Activated effector memory CD4-positive, alpha-beta T cell treated with Interleukin-2 at 50 U/mL for 16 hours (primary cell): ENCODE data around the gene ATPAF1.

Experiments used
- DNase-seq: peaks from one replicate; pipeline ENCODE4 v3.0.0-alpha.2; 2020

ATPAF1 gene

DNA sequence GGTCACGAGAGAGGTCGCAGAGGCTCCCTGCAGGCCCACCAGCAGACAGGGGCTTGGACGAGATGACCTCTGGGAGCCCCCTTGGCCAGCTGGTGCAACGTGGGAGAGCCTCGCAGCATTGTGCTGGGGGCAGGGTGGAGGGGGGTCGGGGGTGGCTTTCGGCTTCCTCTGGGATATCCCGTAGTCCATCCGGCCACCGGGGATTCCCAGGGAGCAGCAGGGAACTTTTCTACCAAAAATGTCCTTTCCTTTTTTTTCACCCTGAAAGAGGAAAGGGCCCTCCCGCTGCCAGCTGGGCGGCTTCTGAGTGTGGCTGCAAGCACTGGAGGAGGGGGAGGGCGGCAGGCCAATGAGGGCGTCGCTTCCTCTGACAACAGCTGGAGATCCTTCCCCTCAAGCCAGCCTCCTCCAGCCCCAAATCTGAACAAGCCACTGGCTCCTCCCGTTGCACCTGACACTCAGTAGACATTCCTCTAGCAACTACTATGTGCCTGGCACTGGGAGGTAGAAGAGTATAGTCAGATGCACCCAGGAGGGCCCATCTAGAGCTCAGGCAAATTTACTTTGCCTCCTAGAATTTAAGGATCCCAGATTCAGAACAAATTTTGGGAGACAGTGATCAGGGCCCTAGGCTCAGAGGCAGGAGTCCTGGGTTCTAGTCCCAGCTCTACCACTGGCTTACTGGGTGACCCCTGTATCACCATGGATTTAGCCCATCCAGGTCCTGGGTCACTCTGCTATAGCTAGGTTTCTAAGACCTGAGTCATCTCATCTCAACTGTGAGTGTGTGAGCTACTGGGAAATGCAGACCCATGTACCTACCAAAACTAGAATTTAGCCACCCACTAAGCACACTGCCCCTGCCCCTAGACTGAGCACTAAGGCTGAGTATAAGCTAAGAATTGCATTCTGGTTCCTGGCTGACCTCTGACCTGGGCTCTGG is 54.2 kb downstream of the ATPAF1 start:
- peak; percentile 24 for DNase-seq

DNA sequence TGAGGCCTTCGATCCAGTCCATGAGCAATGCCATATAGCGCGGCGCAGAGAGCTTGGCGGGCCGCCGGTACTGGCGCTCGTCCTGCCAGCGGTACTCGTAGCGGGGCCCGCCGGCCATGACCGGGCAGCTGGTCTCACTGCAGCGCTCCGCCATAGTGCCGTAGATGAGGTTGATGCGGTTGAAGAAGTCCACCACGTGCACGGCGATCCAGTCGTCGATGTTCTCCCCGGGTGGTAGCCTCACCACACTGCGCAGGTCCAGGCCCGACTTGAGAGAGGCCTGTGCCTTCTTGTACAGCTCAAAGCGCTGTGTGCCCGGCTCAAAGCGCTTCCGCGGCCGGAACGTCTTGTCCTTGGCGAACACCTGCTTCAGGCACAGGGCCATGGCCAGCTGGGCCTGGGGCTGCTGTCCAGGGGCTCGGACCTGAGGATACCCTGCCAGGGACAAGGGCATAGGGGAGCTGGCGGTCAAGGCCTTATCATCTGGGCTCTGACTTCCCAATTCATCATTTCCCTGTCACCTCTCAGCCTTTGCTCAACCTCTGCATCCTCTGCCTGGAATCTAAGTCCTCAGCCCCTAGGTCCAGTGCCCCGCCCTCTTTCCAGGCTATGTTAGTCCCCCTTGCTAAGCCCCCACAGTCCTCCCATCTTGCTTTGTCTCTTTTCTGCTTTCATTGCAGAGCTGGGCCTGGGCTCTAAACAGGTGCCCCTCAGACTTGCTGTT is 55.1 kb downstream of the ATPAF1 start:
- DNase-seq = no peak

DNA sequence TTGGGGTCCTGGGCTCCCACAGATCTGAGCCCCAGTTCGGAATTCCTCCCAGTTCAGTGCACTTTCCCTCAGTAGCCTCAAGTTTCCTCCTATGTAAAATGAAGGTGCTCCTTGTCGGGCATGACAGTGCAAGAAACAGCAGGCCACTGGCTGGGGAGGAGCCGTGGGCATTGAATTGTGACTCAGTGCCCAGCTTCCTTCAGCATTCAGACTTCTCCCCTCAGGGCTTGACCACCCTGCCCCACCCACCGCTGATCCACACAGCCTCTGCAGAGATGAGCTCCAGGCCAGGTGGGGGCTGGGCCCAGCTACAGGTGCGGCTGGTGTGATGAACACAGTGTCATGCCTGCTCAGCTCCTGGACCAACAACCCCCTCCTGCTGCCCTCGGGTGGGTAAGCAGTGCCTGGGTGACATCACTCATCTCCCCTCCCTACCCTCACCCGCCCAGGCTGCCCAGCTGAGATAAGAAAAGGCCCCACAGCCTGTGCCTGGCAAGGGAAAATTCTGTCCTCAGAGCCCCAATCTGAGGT is 56.4 kb downstream of the ATPAF1 start:
- DNase-seq = no peak

DNA sequence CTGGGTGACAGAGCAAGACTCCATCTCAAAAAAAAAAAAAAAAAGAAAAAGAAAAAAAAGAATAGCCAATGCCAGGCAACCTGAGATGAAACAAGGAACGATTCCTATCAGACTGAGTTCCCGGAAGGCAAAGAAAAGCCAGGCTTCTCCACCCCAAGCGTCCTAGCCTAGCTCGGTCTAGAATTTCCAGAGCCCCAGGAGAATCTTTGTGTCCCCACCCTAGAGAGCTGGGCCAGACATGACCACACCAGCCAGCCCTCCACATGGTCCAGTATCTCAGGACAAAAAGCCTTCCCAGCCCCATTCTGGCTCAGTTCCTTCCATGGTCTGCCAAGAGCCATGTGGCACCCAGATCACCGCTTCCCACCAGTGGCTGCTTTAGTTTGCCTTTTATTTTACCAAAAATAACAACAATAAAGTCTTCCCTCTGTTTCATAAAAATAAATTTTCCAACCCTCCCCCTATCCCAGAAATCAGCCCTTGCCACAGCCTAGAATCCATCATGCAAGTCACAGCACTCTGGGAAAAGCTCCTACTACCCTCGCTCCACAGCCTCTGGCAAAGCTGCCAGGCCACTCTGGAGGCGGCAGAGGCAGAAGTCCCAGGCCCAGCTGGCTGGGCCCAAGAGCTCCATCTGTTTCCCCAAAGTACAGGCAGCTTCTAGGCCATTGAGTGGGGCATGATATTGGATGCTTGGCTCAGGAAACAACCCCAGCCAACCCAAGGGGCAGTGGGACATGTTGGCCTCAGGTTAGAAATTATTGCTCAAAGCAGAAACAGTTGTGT is 60.6 kb downstream of the ATPAF1 start:
- DNase-seq = no peak

DNA sequence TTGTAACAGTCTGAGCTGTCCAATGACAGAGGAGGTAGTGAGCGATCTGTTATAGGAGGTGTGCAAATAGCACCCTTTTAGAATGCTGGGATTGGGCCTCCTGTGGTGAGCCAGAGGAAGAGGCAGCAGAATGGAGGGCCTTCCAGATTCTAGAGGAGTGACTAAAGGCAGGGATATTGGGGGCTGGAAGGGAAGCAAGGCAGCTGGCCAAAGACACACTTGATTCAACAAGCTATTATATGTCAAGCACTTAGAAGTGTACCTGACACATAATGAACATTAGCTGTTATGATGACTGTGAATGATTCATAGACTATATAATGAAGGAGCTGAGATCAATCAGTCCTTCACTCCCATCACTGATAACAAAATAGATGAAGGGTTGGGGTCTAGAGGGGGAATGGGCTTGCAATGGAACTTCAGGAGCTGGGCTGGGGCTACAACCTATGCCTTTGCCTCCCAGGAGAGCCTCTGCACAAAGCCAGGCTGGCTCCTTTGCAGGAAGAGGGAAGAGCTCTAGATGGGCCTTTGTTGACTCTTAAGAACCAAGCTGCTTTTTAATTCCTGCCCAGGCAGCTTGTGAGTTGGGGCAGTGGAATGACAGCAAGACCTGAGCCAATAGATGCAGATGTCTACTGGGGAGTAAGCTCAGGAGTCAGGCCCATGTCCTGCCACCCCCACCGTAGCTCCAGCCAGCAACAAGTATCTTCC is 61.8 kb downstream of the ATPAF1 start:
- no peak for DNase-seq

DNA sequence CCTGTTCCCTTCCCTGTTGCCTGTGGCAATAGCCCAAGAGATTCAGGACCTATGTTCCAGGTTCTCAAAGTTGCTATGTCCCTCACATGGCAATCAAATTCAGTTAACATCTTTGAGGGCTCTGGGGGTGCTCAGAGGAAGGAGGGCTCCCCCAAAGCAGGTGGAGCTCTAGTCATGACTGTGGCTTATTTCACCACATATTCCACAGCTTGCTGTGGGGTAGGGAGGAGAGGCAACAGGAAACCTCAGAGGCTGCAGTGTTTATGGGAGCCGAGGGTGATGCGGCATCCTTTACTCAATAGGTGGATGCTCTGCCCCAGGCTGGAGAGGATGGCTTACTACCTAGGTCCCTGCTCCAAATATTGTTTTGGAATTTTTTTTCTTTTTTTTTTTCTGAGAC is 62.9 kb downstream of the ATPAF1 start:
- DNase-seq = no peak

DNA sequence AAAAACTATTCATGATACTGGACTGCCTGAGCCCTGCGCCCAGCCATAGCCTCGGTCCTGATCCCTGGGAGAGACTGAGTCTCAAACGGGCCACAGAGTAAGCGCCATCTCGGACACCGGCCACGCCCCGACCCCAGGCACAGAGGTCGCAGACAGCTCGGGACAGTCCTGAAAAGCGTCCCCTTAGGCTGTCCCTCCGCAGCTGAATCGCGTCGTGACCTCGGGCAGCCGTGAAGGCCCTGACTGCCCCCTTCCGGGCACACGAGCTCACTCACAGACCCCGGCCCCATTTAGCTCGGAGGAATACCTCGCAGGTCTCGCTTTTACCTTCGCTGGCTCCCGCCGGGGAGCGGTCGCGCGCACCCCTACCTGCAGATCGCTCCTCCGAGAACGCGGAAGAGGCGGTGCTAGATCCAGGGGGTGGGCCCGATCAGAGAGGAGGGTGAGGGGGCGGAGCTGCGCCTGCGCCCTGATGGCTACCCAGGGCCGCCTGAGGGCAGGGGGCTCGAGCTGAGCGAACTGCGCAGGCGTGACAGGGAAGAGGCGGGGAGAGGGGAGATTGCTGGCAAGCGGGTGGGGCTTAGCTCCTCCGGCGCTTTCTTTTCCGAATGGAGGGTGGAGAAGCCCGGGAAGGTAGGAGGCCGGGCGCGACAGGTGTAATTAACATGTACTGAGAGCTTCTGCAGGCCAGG is 64.2 kb downstream of the ATPAF1 start, which contains the start of gene MKNK1:
MKNK1 (minus strand) TSS at position 411 of the 692 bp plus-strand sequence. CDS start 20,941 bp downstream, outside the sequence.
- DNase-seq = peak; percentile 98

DNA sequence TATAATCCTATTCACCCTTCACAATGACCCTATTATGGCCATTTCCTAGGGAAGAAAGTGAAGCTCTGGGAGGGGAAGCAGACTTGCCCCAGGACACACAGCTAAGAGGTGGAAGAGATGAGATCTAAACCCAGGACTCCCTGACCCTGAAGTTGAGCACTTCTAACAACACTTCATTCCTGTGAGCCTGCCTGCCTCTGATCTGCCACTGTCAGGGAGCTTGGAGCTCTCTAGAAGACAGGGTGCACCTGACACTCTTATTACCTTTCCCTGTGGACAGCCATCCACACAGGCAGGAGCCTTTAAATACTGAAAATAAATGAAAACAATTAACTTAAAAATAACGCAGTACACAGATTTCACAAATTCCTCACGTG is 64.7 kb downstream of the ATPAF1 start:
- no peak for DNase-seq

DNA sequence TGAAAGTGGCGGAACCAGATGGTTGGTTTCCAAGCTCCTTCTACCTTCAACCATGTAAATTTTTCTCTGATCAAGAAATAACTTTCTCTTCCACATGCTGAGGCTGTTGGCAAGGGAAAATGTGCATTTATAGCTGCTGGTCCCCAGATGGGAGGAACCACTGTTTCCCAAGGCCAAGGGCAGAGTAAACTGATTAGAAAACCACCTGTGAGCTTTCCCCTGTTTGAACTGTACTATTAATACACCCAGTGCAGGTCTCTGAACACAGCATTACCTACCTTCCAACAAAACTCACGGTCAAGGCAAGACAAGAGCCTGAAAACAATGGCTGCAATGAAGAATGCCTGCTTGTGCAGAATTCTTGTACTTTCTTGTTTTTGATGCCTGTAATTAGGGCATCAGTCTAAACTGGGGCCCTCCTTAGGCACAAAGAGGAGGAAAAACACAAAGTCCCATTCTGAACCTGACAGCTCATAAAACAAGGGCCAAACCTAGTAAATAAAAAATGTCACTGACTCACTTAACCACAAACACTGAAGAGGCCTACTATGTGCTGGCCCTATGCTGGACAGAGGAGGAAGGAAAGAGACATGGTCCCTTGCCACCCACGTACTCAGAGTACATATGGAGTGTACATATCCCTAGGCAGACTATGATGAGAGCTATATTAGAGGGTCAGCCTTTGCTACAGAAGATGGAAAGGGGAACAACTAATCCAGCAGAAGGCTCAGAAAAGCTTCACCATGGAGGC is 66.7 kb downstream of the ATPAF1 start:
- no peak for DNase-seq

DNA sequence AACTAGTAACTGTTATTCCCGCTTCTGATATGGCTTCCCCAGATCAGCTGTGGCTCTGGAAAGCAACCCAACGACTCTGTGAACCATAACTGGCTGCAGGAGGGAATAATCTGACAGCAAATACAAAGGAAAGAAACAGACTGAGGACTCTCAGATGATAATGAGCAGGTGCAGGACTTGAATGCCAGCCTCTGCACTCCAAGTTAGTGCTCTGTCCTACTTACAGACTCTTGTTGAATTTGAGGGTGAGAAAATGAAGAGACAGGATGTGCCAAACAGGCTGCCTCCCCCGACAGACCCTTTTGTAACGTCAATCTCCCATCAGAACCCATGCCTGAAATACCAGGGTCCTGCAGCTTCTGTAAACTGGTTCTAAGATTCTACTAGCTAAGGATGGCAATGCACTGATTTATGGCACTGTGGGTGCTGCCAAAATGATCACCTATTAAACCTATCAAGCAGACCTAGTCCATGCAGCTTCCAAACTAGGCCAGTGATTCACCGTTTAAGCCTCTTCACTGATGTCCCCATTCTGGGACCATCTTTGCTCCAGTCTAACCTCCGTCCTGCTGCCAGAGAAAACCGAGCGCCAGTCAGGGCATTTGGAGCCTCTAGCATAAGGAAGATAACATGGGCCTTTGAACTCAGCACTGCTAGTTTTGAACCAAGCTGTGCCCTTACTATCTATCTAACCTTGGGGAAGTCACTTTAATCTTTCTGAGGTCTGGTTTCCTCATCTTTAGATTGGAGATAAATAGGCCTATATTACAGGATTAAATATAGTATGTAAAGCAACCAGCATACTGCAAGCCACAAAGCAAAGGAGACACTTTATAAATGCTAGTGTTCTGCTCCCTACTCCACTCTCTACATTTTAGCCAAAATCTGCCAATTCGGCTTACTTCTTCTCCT is 68.8 kb downstream of the ATPAF1 start:
- no peak for DNase-seq

DNA sequence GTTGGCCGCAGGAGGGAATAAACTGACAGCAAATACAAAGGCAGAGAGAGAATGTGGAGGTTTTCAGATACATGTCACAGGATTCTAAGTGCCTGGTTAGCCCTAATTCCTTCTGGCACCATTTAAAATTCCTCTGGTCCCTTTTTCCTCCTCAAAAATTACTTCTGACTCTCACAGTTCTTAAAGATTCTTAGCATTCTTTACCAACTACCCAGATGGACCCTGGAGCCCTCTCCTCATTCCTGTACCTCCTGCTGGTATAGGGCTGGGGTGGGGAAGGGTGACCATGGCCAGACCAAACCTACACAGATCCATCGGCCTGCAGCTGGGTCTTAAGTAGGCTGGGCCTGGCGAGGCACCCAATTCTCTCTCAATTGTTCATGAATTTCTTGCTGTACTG is 71.3 kb downstream of the ATPAF1 start:
- no peak for DNase-seq

DNA sequence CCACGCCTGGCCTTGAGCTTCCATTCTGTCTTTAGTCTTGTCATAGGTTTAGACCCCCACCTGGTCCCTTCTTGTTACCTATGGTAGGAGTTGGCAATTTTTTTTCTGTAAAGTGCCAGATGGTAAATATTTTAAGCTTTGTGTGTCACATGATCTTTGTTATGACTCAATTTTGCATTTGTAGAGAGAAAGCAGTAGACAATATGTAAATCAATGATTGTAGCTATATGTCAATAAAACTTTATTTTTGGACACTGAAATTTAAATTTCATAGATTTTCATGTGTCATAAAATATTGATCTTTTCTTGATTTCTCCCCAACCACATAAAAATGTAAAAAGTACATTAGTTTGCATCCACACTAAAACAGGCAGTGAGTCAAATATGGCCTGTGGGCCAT is 72.1 kb downstream of the ATPAF1 start:
- no peak for DNase-seq

DNA sequence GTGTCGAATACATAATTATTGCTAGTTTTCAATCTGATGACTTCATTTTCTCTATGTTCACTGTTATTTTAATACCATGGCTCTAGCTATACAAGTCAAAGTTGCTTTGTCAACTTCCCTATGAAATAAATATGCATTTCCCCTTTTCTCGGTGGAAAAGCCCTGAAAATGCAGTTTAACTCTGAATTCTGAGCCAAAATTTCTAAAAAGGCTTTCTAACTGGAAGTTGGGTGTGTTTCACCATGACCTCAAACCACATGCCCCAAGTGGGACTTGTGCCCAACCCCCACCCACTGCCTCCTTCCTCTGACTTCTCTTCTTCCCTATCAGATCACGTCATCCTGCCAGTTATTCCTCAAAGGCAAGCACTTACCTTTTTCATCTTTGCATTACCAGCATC is 73.0 kb downstream of the ATPAF1 start:
- DNase-seq = no peak

DNA sequence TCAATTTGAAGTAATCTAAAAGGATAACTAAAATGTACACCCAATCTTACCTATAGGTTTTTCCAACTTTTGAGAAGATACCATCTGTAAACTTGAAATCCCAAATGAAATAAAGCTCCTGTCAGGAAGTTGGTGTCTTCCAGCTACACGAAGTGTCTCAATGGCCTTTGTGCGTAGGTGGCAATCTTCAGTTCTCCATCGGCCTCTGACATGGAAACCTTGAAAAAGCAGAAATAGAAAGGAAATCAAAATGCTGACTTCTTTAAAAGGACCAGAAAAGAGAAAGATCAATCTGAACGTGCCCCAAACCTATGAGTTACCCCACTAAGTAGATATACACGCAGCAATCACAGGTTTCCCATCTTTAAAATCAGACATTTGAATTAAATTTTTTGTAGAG is 74.1 kb downstream of the ATPAF1 start:
- DNase-seq = no peak

DNA sequence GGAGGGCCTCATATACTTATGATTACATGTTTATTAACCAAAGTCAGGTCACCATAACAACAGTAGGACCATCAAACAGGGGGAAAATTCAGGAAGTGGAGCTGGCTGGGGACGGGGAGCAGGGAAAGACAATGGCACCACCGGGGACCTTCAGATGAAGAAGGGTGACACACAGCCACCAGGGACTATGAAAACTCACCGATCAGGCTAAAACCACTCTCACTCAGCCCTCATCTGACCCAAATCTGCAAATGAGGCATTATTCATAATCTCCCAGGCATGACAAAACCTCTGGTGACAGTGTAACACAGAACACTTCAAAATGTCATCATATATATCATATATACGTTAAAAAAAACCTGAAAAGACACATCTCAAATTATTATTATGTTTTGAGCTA is 75.3 kb downstream of the ATPAF1 start:
- DNase-seq = no peak

DNA sequence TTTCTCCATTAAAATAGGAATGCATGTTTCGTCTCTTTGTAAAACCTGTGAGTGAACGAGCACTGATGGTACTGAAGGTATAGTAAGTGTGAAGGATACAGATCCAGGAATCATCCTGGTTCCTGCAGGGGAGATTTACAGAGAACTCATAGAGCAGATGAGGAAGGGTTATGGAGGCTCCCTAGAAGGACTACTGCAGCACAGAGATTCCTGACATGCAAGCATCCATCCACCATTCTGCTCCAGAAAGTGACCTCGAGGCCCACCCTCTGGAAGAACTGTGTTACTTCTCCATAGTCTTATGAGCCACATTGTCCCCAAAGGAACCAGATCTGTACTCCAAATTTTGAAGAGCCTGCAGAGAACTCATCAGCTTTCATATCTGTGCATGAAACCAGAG is 78.6 kb downstream of the ATPAF1 start:
- no peak for DNase-seq

DNA sequence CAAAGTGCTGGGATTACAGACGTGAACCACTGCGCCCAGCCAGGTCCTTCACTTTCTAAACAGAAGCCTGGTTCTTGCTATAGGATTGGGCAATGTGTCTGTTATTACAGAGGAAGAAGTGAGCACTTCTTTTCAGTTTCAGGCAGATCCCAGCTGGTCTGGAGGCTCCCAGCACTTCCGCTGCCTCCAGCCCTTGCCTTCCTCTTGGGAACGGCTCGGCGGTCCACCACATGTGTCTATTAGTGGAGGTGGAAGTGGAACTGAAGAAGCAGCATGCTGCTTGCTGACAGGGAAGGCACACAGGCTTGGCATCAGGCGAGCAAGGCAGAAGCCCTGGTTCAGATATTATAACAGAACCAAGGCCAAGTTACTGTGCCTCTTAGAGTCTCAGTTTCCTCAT is 81.1 kb downstream of the ATPAF1 start:
- DNase-seq = no peak

DNA sequence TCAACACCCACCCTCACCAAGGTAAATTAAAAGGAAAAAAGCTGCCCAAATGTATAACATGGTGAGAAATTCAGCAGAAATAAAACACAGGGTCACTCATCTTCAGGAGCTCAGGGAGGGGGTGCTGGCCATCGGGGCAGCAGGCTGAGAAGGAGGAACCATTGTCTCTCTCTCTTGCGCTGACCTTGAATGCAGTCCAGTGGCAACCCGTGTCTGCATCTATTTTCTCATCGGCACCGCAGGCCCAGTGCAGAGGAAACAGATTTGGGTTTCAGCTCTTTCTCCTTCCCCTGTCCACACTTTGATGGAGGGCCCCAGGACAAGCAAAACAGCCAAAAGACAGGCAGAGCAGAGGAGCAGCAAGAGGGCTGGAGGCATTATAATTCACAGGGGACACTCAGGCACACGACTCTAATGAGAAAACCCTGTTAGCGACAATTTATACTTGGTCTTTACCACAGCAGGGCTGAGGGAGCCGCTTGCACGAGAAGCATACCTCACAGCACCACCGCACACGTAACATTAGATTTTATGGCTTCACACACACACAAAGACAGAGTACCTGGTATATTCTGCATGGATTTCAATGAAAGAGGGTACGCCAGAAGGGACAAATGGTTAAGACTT is 82.7 kb downstream of the ATPAF1 start:
- DNase-seq = no peak

DNA sequence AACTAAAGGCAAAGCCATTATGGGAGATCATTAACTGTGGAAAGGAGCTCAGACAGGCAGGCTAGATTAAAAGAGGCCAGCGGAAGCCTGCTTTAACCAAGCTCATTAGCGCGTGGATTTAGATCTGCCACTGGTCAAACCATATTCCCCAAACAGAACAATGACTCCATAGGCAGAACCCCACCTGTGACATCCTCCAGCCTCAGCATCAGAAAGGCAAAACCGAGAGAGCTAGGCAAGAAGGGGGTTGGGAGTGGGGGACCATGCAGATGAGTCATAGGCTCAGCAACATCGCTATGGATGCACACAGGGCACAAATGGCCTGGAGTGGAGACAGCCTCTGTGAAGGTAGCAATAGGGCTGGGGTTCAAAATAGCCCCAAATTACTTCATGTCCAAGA is 84.7 kb downstream of the ATPAF1 start:
- DNase-seq = no peak
